ENCODE measurements around the gene FLII.

The FLII gene

DNA sequence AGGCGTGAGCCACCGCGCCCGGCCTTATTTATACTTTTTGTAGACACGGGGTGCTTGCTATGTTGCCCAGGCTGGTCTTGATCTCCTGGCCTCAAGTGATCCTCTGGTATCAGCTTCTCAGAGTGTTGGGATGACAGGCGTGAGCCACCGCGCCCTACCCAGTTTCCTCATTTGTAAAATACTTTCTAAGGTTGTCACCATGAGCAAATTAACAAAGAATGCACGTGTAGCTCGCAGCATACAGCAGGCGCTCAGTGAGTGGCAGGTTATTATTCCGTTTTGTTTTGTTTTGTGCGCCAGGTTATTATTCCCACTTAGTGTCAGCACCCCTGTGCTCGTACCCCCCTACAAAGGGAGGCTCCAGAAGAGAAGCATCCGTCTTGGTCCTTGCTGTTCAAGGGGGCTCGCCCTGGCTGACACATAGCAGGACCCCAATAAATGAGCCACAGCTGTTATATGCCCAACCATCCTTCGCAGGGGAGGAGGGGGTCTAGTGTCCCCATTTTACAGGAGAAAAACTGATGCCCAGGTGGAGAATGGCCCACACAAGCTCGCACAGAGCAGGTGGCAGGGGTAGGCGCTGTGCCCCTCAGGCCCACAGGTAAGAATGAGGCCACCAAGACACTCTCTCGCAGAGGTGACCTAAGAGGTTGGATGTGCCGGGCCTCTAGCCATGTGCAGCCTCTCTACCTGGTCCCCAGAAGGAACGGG lies 1.2 kb upstream of the FLII start:
- no peak for DNase-seq

DNA sequence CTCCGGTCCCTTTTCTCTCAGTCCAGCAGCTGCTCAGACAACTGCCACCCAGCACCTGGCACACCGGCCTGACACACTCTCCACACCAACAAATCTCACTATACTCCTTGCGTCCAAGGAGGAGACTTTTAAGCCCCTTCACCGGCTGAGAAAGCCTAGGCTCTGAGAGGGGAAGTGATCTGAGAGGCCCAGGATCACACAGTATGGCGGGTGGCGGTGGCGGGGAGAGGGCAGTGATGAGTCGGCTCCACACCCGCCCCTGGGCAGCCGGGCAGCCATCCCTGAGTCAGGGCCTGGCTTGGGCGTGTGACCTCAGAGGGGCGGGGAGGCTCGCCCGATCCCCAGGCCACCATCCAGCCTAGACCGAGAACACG lies 569 bp downstream of the FLII start:
- DNase-seq = peak; percentile 64 to 68

DNA sequence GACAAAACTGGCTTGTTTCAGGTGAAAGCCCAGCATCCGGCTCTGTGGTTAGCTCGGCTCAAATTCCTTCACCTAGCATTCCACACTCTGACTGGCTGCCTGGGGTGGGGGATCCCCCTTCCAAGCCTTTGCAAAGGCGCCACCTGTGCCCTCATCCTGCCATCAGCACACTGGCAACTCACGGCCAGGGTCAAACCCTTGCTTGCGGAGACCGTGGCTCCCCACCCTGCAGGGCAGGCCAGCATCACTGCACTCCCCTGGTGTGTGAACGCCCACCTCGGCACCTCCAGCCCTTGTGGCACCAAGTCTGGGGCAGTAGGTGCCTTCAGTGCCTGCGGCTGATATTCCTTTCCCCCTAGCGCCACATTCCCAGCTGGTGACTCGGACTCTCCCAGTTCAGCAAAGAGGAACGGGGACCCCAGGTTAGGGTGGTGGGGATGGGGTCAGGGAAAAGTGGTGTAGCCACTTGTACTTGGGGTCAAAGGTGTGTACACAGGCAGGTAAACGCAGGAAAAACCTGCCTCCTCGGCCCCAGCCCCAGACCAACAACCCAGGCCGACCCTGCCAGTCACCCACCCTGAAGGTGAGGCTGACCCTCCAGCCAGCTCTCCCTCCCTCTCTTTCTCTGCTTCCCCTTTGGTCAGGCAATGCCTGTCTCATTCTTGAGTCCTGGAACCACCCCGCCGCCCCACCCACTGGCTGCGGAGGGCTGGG lies 1.1 kb downstream of the FLII start:
- DNase-seq = peak; percentile 47 to 58

DNA sequence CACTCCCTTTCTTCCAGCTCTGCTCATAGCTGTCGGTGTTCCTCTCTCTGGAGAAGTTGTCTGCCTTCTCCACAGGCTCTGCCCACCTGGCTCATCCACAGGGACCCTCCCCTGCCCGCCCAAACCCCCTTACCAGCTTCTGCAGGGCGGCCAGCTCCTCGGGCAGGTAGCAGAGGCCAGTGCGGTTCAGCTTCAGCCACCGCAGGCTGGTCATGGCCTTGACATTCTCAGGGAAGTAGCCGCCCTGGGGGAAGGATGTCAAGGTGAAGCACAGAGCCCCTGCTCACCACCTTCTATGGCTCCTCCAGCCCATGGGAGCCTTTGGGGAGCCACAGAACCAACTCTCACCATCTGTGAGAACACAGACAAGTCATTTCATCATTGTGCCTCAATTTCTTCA lies 1.8 kb downstream of the FLII start:
- DNase-seq = no peak

DNA sequence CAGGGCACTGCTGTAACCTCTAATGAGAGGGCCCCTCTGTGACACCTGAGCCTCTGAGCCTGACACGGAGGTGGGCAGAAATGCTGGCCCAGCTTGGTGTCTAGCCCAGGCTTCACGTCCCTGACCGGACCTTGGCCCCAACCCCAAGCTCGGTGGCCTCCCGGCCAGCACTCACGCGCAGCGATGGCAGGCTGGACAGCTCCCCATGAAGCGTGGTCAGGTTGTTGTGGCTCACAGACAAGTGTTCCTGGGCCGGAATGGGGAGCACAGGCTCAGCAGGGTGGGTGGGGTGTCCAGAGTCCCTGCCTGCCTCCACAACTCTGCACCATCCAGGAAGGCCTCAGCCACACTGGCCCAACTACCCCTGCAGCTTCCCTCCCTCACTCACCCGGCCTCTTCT lies 2.2 kb downstream of the FLII start:
- DNase-seq = no peak

DNA sequence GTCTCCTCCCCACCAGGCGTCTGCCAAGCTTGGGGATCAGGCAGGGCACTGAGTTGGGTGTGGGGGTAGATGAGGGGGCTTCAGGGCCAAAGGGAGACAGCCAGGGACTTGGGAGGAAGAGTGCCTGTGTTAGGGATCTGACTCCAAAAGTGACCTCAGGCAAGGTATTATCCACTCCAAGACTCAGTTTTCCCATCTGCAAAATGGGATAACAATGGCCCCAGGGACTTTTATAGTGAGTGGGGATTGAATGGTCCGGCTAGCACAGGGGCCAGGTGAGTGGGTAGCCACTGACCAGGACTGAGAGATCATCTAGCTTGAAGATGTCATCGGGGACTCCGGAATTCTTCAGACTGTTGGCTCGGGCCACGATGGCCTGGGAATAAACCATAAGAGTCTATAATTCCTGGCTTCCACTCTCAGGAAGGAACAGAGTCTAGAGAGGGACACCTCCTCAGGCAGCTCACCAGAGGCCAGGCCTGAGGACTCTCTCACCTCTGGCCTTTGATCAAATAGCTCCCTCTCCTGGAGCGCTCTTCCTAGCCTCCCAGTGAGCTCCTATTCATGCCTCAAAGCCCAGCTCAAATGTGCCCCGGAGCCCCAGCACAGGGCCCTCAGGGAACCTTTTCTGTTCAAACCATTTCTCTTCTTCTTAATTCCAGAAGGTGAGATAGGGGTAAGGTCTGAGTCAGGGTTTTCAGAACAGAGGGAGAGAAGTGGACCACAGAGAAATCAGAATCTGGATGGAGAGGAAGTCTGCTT lies 3.5 kb downstream of the FLII start:
- DNase-seq = no peak

DNA sequence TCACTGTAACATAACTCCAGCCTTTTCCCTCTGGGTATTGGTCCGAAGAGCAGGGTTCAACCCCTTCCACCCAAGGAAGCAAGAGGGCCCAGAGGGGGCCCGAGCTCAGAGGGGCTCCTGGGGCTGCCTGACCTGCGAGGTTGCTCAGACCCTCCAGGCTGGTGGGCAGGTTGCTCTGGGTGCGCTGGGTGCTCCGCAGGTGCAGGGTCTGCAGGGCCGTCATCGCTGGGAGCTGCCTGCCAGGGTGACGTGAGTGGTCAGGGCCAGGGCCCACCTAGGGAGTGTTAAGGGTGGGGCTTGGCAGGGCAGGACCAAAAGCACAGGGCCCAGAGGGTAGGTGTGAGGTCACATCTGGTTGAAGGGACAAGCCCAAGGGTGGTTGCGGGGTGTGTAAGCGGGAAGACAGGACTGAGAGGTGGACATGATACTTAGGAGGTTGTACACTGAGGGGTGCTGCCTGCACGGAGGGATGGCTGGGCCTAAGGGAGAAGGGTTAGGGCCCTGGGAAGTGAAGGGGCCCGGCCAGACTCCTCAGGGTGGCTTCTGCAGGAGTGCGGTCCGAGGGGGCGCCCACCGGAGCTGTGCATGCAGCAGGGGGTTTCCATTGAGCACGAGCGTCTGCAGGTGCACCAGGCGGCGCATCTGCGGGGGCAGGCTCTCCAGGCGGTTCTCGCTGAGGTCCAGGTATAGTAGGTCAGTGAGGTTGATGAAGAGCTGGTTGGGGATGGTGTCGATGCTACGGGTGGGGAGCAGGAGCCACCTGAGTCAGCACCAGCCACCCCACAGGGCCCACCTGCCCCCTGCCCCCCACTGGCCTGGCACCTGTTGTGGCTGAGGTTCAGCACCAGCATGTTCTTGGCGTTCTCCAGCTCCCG lies 4.4 kb downstream of the FLII start:
- DNase-seq = no peak

DNA sequence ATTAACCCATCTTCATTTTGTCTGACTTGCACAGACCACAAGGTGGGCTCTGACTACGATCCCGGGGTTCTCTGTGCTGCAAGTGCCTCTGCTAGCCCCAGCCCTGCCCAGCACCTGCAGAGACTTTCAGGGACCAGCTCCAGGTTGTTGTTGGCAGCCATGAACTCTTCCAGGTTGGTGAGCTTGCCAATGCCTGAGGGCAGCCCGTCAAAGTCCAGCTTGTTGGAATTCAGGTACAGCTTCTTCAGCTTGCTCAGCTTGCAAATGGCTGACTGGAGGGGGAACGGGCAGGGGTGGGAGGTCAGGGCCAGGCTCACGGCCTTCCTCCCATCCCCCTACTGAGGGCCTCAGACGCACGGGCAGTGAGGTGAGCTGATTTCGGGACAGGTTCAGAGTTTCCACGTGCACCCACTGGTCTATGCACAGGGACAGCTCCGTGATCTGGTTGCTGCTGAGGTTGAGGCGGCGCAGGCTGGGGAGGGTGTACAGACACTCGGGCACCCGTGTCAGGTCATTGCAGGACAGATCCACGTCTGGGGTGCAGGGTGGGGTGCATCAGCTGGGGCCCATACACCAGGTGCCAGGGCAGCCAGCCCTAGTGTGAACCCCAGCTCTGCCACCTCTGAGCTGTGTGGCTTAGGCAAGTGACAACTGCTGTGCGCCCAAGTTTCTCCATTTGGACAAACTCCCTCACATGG lies 5.2 kb downstream of the FLII start:
- DNase-seq = no peak

DNA sequence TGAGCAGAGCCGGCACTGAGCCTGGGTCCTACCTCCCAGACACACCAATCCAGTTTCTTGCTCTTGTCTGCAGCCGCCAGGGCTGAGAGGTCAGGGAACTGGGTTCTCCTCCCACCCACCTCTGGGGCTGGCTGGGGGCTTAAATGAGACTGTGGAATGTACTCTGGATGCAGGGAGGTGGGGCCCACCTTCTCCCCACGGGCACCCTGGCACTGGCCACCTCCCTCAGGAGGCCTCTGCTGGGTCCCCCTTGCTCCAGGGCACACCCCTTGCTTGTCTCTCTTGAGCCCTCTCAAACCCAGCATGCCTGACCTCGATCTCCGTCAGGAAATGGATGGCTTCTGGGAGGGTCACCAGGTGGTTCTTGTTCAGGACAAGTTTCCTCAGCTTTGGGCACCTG lies 6.4 kb downstream of the FLII start:
- DNase-seq = no peak

DNA sequence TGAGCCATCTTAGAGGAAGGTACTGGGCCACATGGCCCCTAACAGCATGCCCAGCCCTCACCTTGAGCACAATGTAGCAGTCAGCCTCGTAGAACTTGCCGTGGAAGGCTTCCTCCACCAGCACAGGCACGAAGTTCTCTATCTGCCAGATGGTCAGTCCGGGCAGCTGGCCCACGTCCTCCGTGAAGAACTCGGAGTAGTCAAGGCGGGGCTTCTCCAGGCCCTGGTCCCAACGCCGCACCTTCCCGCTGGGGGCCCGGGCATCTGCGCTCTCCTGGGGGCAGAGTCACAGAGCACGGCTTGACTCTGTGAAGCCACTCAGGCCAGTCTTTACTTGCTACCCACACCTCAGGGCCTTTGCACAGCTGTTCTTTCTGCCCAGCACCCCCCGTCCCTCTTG lies 7.3 kb downstream of the FLII start:
- no peak for DNase-seq

DNA sequence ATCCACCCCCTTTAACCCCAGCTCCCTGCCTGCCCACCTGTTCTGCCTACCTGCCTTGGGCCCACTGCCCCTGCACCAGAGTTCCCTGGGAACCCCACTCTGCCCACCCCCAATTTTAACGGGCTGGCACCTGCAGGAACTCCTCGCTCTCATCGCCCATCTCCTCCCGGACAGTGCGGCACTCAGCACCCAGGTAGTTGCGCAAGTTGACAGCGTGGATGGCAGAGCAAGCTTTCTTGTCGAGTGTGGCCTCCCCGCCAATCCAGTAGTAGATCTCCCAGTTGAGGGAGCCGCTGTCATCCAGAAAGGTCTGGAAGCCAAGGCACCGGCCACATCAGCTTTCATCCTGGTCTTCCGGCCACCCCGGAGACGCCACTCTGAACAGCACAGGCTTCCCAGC lies 7.8 kb downstream of the FLII start:
- no peak for DNase-seq

DNA sequence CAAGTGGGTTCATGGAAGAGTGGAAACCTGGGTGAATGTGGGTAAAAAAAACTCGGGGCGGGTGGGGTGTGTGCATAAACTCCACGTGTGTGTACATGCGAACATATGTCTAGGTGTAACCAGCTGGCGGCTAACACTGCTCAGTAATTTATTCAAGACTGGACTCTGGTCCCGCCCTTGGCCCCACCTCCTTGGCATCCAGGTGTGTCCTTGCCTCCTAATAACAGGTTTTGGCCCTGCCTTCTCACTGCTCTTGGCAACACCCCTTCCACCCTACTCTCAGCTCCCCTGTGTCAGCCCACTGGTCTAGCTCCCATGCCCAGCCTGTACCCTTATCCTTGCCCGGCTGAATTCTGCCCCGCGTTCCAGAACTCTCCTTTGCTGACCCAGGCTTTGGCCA lies 8.3 kb downstream of the FLII start:
- DNase-seq = no peak

DNA sequence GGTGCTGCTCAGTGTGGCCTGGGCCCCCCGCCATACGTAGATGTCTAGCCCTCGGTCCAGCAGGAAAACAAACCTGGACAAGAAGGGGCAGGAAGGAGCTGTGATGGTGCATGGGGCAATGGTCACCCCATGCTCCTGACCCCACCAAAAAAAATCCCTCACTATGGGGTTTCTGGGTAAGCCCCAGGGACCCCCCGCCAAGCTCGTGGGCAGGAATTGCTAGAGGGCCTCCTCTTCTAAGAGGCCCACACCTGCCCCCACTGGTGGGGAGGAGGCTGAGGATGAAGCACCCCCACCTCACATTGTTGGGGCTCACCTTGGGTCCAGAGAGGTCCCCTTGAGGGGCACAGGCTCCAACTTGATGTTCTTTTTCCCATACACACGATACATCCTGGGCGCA lies 9.7 kb downstream of the FLII start:
- DNase-seq = no peak

DNA sequence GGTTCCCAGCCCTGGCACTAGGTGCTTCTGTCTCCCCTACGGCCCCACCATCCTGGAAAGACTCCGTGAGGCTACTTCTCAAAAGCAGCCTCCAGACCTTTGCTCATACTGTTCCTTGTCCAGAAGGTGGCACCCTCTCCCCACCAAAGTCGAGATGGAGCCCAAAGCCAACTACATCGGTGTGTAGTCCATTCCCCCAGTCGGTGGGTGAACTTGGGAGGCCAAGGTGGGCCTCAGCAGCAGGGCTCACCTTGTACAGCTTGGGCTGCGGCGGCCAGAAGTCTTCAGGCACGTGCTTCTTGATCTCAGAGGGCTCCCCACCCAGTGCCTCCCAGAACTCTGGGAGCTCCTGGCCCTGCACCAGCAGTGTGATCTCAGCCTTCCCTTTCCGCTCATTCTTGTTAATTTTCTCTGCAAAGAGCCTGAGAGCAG lies 10.2 kb downstream of the FLII start:
- peak; percentile 63 to 71 for DNase-seq

DNA sequence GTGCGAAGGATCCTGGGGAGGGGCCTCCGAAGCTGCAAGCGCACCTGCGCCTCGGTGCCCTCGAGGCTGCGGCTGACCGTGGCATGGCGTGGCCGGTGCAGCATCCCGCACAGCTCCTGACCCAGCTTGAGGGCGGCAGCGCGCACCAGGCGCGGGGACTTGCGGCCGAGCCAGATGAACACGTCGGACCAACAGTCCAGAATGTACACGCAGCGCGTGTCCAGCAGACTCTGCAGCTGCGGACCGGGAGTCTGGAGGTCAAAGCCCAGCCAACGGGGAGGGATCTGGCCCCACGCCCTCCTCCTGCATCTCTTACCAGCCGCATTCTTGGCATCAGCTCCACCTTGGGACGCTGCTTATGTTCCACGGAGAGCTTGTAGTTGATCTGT lies 10.9 kb downstream of the FLII start:
- no peak for DNase-seq

DNA sequence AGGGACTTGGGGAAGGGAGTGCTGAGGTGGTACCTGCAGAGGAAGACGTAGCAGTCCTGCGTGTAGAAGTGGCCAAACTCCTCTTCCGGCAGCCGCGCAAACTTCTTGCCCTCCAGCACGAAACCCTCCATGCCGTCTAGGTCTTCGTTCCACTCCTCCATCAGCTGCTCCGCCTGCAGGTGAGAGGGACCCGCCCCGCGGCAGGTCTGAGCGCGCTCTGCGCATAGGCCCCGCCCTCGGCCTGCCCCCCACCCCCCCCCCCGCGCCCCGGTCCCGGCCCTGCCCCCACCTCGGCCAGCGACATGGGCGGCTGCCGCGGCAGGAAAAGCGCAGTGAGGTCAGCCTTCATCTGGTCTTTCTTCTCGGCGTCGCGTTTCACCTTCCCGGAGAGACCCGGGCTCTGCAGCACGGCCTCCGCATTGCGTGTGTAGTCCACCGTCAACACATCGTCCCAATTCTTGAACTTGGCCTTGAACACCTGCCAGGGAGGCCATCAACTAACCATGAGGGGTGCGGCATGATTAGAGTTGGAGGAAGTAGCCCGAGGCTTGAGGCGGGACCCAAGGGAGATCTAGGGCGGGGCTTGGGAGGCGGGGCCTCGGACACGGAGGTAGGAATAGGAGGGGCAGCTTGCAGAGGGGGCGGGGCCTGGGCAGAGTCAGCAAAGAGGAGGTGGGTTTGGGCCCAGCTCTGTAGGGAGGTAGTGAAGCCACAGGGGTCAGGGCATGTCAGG lies 11.5 kb downstream of the FLII start:
- peak; percentile 44 to 59 for DNase-seq

DNA sequence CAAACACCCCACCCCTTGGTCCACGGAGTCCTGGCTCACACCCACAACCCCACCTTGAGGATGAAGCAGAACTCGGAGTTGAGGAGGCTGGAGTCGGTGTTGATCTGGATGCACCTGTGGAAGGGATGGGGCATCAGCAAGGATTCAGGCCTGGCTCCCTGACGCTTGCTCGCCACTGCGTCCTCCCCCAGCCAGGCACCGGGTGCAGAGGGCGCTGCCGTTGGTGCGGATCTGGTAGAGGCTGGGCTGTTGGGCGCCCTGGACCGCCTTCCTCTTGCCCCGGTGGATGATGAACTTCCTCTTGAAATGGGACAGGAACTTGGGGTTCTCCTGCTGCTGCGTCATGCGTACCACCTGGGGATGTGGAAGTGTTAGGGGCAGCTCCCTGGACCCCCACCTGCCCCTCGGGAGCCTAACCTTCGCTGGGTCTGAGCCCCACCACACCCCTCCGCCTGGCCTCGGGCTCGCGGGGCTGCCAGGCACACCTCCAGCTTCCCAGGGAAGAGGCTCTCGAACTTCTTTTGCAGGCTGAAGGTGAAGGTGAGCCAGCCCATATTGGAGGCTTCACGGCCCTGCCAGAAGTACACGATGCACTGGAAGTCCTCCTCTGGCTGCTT lies 12.3 kb downstream of the FLII start:
- no peak for DNase-seq

DNA sequence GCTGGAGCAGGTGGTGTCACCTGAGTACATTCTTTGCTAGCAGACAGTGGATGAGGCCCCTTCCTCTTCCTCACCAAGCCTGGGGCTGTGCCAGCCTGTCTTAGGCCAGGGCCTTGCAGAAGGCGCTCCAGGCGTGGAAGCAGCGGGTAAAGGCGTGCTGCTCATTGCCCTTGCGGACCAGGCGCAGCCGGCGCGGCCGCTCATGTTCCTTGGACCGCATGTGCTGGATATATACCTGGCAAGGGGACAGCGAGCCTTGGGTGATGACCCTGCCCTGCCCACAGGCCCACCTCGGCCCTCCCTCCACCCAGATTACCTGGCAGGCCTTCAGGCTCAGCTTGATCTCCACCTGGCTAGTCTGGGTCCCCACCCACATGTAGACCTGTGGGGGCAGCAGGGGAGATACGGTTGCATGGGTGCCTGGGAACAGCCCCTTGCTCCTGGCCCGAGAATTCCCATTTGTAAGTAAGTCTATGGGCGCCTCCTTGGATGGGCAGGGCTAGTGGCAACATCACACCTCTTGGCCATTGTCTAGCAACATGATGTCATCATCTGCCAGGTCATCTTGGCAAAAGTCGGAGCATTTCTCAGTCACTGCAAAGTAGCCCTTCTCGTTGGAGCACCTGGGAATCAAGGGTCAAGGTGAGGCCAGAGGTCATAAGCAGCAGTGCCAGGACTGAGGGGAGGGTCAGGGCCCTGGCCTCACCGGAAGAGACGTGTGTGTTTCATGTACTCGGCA lies 13.3 kb downstream of the FLII start:
- no peak for DNase-seq

DNA sequence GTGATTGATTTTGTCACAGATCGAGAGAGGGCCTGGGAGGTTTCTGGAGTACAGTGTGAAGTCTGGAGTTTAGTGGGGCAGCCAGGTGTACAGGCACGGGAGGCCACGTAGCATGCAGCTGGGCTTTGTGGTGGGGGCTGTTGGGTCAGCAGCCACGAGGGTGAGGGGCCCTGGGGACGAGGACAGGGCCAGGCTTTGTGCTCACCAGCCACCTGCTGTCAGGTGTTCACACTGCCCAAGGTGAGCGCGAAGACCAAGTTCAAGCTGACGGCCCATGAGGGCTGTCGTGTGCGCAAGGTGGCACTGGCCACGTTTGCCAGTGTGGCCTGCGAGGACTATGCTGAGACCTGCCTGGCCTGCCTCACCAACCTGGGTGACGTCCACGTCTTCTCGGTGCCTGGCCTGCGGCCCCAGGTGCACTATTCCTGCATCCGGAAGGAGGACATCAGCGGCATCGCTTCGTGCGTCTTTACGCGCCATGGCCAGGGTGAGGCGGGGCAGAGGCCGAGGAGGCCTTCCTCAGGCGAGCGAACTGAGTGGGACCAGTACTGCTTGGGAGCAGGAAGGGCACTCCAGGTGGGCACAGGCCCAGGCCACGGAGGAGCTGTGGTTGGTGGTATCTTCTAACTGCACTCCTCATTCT lies 17.2 kb downstream of the FLII start:
- DNase-seq = no peak

DNA sequence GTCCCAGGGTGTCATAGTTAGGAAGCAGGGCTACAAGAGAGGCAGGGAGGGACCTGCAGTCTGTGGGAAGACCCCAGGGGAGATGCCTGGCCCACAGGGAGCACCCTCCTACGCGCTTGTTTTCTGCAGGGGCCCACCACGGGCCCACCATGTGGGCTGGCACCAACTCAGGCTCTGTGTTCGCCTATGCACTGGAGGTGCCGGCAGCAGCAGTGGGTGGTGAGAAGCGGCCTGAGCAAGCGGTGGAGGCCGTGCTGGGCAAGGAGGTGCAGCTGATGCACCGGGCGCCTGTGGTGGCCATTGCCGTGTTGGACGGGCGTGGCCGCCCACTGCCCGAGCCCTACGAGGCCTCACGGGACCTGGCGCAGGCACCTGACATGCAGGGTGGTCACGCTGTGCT lies 18.1 kb downstream of the FLII start:
- no peak for DNase-seq

All from activated CD4-positive, alpha-beta T cell treated with anti-CD3 and anti-CD28 coated beads, Interleukin-2, amount 50 U/mL, for 48 hours (primary cell).